BLaER1 treated with 17β-estradiol and CSF1 and Interleukin-3, amounts not matched to agents 10 nM and 100 nM (cell line): ENCODE data around the gene UBE2D3.

ENCODE experiments used
- H3K27ac ChIP-seq, 11 experiments: shearing (Covaris generic); formaldehyde crosslinking; 2 replicates each; pipeline ENCODE4 v1.8.1; 2022
- H3K27me3 ChIP-seq, 11 experiments: shearing (Covaris generic); formaldehyde crosslinking; 2 replicates each; pipeline ENCODE4 v1.8.1; 2022
- H3K36me3 ChIP-seq, 11 experiments: shearing (Covaris generic); formaldehyde crosslinking; 2 replicates each; pipeline ENCODE4 v1.8.1; 2022
- H3K4me1 ChIP-seq, 10 experiments: shearing (Covaris generic); formaldehyde crosslinking; 2 replicates each; pipeline ENCODE4 v1.8.1; 2022
- H3K4me2 ChIP-seq, 11 experiments: shearing (Covaris generic); formaldehyde crosslinking; 2 replicates each; pipeline ENCODE4 v1.8.1; 2022
- H3K4me3 ChIP-seq, 10 experiments: shearing (Covaris generic); formaldehyde crosslinking; 2 replicates each; pipeline ENCODE4 v1.8.1; 2022
- H3K9ac ChIP-seq, 11 experiments: shearing (Covaris generic); formaldehyde crosslinking; 2 replicates each; pipeline ENCODE4 v1.8.1; 2022
- H3K9me3 ChIP-seq, 11 experiments: shearing (Covaris generic); formaldehyde crosslinking; replicated peaks in 1 of 11; 2 replicates each; pipeline ENCODE4 v1.8.1; 2022
- H4K20me1 ChIP-seq, 11 experiments: shearing (Covaris generic); formaldehyde crosslinking; 2 replicates each; pipeline ENCODE4 v1.8.1; 2022
- Cebpa-rat ChIP-seq, 11 experiments: shearing (Covaris generic); IDR thresholded peaks; 2 replicates each; pipeline ENCODE4 v1.8.1; 2022

The UBE2D3 gene

GRCh38 chr4:102862747-102863146 lies 35.4 kb upstream of the UBE2D3 start:
- Histone ChIP-seq H3K4me2 (peak overlapping the region in 3 of 11 experiments; percentile 53 to 86 (median 76); a peak in 5 of 22 replicates), H3K36me3 (peaks cover 7 to 50% (median 35%) of the 10 kb centered on the region in 11 experiments; a peak in 20 of 22 replicates), H3K27ac (peak overlapping the region in 3 of 11 experiments; percentile 30 to 46 (median 34); a peak in 6 of 22 replicates), H3K9me3 (peaks cover 25 to 59% (median 49%) of the 10 kb centered on the region in 11 experiments), H4K20me1 (no peaks in the 10 kb centered on the region), H3K4me3 (no peak overlapping the region; a peak in 1 of 20 replicates), H3K9ac (no peak overlapping the region; a peak in 1 of 22 replicates), H3K4me1 (peaks cover 14 to 64% (median 17%) of the 10 kb centered on the region in 10 experiments), H3K27me3 (no peaks in the 10 kb centered on the region)
- TF ChIP-seq Cebpa-rat (IDR thresholded peaks at IDR 0.05) = no peak

DNA sequence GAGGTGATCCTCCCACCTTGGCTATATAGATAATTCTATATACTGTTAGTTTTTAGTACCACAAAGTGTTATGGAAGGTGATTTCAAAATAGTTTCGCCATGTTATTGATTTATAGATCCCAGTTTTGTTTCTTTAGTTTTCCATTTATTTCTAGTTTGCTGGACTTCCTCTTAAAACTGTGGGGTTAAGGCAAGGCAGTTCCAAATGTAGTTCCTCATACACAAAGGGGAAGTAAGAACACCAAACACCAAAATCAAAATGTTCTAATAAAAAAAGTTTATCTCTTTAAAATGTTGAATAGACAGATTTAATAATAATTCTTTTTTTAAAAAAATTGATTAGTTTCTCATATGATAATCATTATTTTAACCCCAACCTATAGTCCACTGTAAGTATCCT lies 34.7 kb upstream of the UBE2D3 start:
- Histone ChIP-seq H3K36me3 (peaks cover 7 to 50% (median 35%) of the 10 kb centered on the region in 11 experiments; a peak in 20 of 22 replicates), H3K27ac (peak overlapping the region in 3 of 11 experiments; percentile 34 to 53 (median 48); a peak in 3 of 22 replicates), H3K4me1 (peaks cover 7 to 57% (median 10%) of the 10 kb centered on the region in 10 experiments; a peak in 16 of 20 replicates), H3K4me2 (peak overlapping the region in 5 of 11 experiments; percentile 24 to 86 (median 65); a peak in 9 of 22 replicates), H3K9ac (peak overlapping the region in 1 of 11 experiments; percentile 52; a peak in 1 of 22 replicates), H3K4me3 (peak overlapping the region in 1 of 10 experiments; percentile 13; a peak in 1 of 20 replicates), H3K9me3 (peaks cover 25 to 63% (median 51%) of the 10 kb centered on the region in 11 experiments), H3K27me3 (no peaks in the 10 kb centered on the region), H4K20me1 (no peaks in the 10 kb centered on the region)
- no peak for TF ChIP-seq Cebpa-rat (IDR thresholded peaks at IDR 0.05)

DNA sequence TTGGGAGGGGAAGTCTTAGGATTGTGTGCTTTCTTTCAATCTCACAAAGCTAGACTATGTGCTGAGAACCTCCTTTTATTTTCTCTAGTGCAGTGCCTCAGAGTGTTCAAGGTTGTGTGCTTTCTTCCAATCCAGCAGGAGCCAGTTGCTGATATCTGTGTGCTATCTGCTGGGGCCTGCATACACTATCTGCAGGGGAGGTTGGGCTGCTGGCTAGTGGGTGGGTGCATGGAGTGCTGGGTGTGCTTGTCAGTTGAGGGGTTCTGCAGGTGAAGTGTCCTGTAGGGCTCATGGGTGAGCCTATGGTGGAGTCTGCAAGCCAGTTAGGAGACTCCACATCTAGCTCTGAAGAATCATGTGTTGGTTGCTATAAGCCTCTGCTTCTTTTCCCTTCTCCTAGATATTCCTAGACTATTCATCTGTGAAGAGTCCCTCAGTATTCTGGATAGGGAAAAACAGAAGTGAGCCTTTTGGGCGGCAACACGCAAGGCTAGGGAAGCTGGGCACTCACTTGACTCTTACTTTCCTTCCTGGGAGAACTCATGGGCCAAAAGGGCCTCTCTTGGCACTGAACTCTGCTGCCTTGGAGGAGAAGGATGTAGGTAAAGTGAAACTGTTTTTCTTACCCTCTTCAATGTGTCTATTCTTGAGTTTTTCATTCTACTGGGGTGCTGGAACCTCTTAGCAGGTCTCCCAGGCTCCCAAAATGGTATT lies 33.4 kb upstream of the UBE2D3 start:
- Histone ChIP-seq H3K36me3 (peaks cover 7 to 54% (median 35%) of the 10 kb centered on the region in 11 experiments; a peak in 20 of 22 replicates), H3K9me3 (peaks cover 25 to 63% (median 52%) of the 10 kb centered on the region in 11 experiments), H3K27me3 (no peaks in the 10 kb centered on the region), H3K4me3 (no peak overlapping the region), H3K27ac (no peak overlapping the region), H3K4me1 (peaks cover 0 to 44% (median 7%) of the 10 kb centered on the region in 10 experiments; a peak in 9 of 20 replicates), H3K9ac (no peak overlapping the region), H3K4me2 (peak overlapping the region in 2 of 11 experiments; percentile 65 to 86; a peak in 5 of 22 replicates), H4K20me1 (no peaks in the 10 kb centered on the region)
- no peak for TF ChIP-seq Cebpa-rat (IDR thresholded peaks at IDR 0.05)

- H4K20me1 ChIP-seq = no peaks in the 10 kb centered on the region
- no peak overlapping the region for H3K4me3 ChIP-seq
- peaks cover 7 to 46% (median 26%) of the 10 kb centered on the region in 11 experiments; a peak in 20 of 22 replicates for H3K36me3 ChIP-seq
- no peaks in the 10 kb centered on the region for H3K27me3 ChIP-seq
- TF ChIP-seq Cebpa-rat (IDR thresholded peaks at IDR 0.05) = no peak
- peaks cover 0 to 42% (median 7%) of the 10 kb centered on the region in 10 experiments; a peak in 9 of 20 replicates for H3K4me1 ChIP-seq
- H3K9ac ChIP-seq = no peak overlapping the region
- no peak overlapping the region for H3K4me2 ChIP-seq
- H3K27ac ChIP-seq = no peak overlapping the region
- peaks cover 25 to 58% (median 49%) of the 10 kb centered on the region in 11 experiments for H3K9me3 ChIP-seq
Measured at GRCh38 chr4:102858828-102859464, 31.6 kb upstream of the UBE2D3 start.

DNA sequence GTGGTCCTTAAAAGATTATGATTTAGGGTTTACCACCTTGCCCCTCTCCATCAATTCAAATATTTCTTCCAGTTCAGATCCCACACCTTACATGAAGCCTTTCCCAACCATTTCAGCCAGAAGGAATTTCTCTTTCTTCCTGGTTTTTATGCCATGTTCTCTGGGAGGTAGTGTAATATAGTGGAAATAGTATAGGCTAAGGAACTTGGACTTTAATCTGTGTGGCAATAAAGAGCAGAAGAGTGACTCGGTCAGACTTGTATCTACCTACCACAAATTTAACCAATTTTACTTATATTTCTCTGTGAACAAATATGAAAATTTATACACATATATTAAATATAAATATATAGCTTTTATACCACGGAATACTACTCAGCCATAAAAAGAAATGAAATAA lies 23.0 kb upstream of the UBE2D3 start:
- no peak for TF ChIP-seq Cebpa-rat (IDR thresholded peaks at IDR 0.05)
- no peak overlapping the region for H3K27ac ChIP-seq

GRCh38 chr4:102849579-102850104 lies 22.3 kb upstream of the UBE2D3 start:
- TF ChIP-seq Cebpa-rat (IDR thresholded peaks at IDR 0.05) = no peak

More for the DNA sequence above, 23.0 kb upstream of the UBE2D3 start:
- H4K20me1 ChIP-seq = no peaks in the 10 kb centered on the region
- no peak overlapping the region for H3K4me2 ChIP-seq
- peaks cover 0 to 17% (median 7%) of the 10 kb centered on the region in 11 experiments; a peak in 13 of 22 replicates for H3K9me3 ChIP-seq
- H3K4me1 ChIP-seq = peaks cover 0 to 6% (median 0%) of the 10 kb centered on the region in 10 experiments; a peak in 2 of 20 replicates
- H3K36me3 ChIP-seq = peaks cover 0 to 20% (median 0%) of the 10 kb centered on the region in 11 experiments; a peak in 7 of 22 replicates
- H3K4me3 ChIP-seq = no peak overlapping the region
- no peaks in the 10 kb centered on the region for H3K27me3 ChIP-seq
- H3K9ac ChIP-seq = no peak overlapping the region

DNA sequence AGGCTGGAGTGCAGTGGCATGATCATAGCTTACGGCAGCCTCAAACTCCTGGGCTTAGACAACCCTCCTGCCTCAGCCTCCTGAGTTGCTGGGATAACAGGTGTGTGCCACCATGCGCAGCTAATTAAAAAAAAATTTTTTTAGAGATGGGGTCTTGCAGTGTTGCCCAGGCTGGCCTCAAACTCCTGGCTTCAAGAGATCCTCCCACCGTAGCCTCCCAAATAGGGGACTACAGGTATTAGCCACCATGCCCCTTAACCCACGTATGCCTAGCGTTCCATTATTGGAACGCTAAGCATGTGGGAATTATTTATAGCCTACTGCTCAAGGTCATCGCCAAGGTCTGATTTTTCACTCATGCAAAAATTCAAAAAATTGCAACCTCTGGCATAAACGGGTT lies 20.3 kb upstream of the UBE2D3 start:
- Histone ChIP-seq H3K27ac (no peak overlapping the region), H3K4me3 (no peak overlapping the region), H3K36me3 (peaks cover 0 to 20% (median 0%) of the 10 kb centered on the region in 11 experiments; a peak in 5 of 22 replicates), H4K20me1 (no peaks in the 10 kb centered on the region), H3K9me3 (peaks cover 0 to 16% (median 7%) of the 10 kb centered on the region in 11 experiments; a peak in 13 of 22 replicates), H3K4me2 (no peak overlapping the region), H3K27me3 (no peaks in the 10 kb centered on the region), H3K9ac (no peak overlapping the region), H3K4me1 (peaks cover 0 to 2% (median 0%) of the 10 kb centered on the region in 10 experiments; a peak in 1 of 20 replicates)
- no peak for TF ChIP-seq Cebpa-rat (IDR thresholded peaks at IDR 0.05)

More at GRCh38 chr4:102849579-102850104, 22.3 kb upstream of the UBE2D3 start:
- Histone ChIP-seq H3K9ac (no peak overlapping the region), H4K20me1 (no peaks in the 10 kb centered on the region), H3K27me3 (no peaks in the 10 kb centered on the region), H3K4me1 (peaks cover 0 to 1% (median 0%) of the 10 kb centered on the region in 10 experiments; a peak in 2 of 20 replicates), H3K36me3 (peaks cover 0 to 20% (median 0%) of the 10 kb centered on the region in 11 experiments; a peak in 6 of 22 replicates), H3K27ac (no peak overlapping the region), H3K4me3 (no peak overlapping the region), H3K9me3 (peaks cover 0 to 17% (median 7%) of the 10 kb centered on the region in 11 experiments; a peak in 13 of 22 replicates), H3K4me2 (no peak overlapping the region)

- H3K9me3 ChIP-seq = peaks cover 4 to 20% (median 11%) of the 10 kb centered on the region in 11 experiments; a peak in 15 of 22 replicates
- H3K4me2 ChIP-seq = no peak overlapping the region
- no peaks in the 10 kb centered on the region for H4K20me1 ChIP-seq
- TF ChIP-seq Cebpa-rat (IDR thresholded peaks at IDR 0.05) = no peak
- no peak overlapping the region for H3K4me3 ChIP-seq
- H3K36me3 ChIP-seq = peaks cover 0 to 18% (median 4%) of the 10 kb centered on the region in 11 experiments; a peak in 6 of 22 replicates
- H3K27me3 ChIP-seq = no peaks in the 10 kb centered on the region
- H3K27ac ChIP-seq = no peak overlapping the region
- H3K9ac ChIP-seq = no peak overlapping the region
- H3K4me1 ChIP-seq = peaks cover 0 to 8% (median 0%) of the 10 kb centered on the region in 10 experiments; a peak in 1 of 20 replicates
Measured at GRCh38 chr4:102843938-102844337, 16.6 kb upstream of the UBE2D3 start.
